NOMO-1 (cell line): ENCODE measurements around the gene IFT20.

Source experiments
- DNase-seq, 2 experiments: peaks; one replicate each; lab custom pipeline; 2025; ENCODE audit not compliant: unreplicated experiment in 2 of 2; lab: John Stamatoyannopoulos, UW

Gene IFT20

DNA sequence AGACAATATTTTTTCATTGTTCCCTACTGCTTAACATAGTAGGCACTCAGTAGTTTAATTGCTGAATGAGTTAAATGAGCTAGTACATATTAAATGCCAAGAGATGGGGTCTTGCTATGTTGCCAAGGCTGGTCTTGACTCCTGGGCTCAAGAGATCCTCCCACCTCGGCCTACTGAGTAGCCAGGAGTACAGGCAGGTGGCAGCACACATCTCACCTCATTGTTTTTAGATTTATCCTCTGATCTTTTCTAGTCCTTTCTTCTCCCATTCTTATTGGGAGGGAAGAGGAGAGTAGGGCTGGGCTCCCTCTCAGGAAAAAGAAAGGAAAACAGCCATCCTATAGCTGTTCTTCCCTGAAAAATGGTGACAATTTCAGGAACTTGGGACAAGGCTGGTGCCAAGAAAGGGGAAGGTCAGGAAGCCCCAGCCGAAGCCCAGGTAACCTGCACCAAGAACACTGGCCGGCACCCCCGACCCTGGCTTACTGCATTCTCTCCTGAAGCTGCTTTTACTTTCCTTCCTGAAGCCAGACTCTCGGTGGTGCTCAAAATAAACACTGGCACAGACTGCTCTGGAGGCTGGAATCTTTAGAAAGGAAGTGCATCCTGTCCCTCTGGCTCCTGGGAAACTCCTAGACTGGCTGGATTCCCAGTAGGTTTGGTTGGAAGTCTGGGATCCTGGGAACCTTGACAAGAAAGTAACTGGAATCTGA, 2.9 kb upstream of the IFT20 start:
- no peak for DNase-seq

DNA sequence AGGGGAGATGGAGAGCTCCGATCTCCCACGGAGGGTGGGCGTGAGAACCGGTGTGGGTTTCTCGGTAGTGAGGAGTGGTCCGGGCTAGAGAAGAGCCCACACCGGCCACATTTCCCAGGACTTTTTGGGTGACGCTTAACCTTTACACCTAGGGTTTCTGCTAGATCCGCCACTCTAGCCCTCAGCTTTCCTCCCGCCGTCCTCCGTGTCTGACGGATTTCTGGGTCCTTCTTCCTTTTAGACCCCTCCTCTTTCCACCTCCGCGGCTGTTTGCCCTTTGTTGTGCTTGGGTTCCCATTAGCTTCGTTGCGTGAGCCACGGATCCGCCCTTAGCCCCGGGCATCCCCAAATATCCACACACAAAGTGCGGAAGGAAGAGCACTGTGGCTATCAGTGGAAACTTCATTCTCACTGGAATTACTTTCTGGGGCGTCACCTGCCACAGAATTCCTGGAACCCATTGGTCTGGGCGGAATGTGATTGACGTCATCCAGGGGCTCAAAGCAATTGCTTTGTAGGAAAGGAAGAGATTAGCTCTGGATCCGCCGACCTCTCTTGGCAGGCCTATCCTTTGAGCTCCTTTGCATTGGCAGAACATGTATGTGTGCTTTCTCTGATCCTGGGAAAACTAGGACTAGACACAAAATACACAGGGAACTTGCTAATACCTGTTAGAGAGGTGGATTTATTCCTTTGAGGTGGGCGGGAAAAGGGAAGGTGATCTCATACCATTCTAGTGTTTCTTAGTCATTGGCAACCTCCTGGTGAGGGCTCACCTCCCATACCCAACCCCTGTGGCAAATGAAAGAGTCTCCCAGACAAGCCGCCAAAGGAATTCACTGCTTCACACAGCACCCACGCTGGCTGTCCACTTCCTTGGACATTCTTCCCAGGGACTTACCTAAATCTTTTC, 943 bp upstream of the IFT20 start:
- DNase-seq, result no peak

GRCh38 chr17:28334666-28335200, 539 bp downstream of the IFT20 start:
- DNase-seq, result peak in 1 of 2 experiments; percentile 15

DNA sequence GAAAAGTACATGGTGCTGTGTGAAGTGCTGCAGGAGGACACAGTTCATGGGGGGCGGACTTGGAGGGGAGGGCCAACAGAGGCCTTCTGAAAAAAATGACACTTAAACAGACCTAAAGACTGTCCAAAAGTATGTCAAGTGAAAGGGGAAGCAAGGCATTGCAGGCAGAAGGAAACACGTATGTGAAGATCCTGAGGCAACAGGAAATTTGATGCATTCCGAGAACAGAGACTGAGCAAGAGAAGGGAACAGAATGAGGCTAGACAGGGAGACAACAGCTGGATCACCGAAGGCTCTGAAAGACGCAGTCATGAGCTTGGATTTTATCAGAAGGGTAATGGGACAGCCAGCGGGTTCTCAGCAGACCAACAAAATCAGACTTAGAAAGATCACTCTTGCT, 1.1 kb downstream of the IFT20 start:
- DNase-seq, result peak in 1 of 2 experiments; percentile 68

- DNase-seq, result no peak
These were observed 2.1 kb downstream of the IFT20 start for GRCh38 chr17:28333083-28333746.

DNA sequence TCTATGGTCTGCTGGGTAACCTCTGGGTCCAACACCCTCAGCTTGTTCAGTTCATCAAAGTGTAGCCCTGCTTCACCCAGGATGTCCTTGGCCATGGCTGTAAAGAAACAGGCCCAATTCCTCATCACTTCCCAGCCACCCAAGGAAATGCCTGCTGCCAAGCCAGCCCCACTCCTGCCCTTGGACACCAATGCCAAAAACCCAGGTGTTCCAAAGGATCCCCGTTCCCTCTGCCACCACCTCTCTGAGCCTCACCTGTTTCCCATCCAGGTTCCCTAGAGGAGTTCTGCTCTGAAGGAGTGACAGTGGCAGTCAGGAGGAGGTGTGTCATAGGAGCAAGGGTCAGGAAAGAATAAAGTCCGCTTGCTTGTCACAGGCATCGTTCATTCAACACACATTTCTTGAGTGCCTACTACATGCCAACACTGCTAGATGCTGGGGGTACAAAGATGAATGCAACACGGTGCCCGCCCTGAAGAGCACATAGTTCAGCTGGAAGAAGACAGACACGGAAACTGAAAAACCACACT, 3.3 kb downstream of the IFT20 start:
- DNase-seq, result no peak

- DNase-seq, result no peak
These were observed 4.6 kb downstream of the IFT20 start for GRCh38 chr17:28330671-28331070.

DNA sequence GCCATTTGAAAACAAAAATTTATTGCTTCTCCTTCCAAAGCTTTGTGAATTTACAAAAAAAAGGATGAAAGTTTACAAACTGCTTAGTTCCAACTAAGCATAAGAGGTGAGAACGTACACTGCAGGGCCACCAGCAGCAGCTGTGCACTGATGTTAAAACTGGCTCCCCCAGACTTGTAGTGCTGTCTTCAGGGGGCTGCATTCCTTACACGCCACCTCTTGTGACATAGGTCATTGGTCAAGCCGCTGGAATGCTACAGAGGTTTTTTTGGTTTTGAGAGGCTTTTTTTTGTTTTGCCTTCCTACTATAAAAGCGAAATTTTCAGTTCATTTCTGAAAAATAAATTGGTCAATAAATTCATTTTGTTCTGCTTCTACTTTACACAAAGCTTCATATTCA, 6.9 kb downstream of the IFT20 start:
- DNase-seq, result no peak

- no peak for DNase-seq
These were observed 7.6 kb downstream of the IFT20 start for GRCh38 chr17:28327709-28328108.

GRCh38 chr17:28327031-28327607, 8.2 kb downstream of the IFT20 start:
- no peak for DNase-seq

DNA sequence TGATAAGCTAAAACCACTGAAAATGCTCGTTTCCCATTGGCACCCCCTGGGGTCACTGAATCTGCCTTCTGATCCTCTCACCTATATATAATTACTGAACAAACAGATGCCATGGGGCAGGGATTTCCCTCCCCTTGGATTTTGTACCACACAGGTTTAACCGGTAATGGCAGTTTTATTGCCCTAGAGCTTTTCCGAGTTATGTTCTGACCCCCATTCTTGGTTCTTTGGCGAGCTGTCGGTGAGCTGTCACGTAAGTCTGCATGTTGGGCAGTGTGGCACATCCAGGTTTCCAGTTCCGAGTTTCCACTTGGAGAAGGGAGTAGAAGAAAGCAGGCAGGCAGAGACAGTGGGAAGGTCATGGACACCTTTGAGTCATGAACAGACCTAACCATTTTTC, 9.2 kb downstream of the IFT20 start:
- DNase-seq, result no peak

DNA sequence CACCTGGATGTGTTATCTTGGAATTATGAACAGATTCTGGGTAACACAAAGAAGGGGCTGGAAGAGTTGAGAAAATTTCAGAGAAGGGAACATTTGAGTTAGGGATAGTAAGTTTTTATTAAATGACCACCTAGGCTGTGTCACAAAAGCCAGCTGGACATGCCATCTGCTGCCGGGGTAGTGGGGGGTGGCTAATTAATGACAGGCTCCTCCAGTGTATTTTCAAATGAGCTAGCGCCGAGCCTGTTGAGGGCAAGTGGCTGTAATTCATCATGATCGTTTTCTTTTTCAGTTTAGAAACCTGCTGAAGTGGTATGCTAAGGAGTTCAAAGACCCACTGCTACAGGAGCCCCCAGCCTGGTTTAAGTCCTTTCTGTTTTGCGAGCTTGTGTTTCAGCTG, 10.1 kb downstream of the IFT20 start:
- no peak for DNase-seq

DNA sequence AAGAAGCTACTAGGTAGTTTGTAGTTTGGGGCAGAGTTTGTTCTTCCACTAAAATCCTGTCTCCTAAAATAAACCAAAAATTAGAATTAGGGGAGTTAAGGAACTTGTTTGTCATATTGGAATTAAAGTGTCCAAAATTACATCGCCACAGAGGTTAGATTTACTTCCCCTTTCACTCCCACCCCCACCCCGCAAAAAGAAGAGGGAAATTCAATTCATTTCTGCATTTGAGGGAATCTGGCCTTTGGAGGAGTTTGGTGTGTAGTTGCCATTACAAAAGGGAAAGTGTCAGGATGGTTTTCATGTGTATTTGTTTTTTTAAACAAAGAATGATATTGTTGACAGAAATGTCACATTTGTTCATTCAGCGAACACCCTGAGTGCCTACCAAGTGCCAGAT, 10.5 kb downstream of the IFT20 start:
- DNase-seq, result peak; percentile 13 to 23

DNA sequence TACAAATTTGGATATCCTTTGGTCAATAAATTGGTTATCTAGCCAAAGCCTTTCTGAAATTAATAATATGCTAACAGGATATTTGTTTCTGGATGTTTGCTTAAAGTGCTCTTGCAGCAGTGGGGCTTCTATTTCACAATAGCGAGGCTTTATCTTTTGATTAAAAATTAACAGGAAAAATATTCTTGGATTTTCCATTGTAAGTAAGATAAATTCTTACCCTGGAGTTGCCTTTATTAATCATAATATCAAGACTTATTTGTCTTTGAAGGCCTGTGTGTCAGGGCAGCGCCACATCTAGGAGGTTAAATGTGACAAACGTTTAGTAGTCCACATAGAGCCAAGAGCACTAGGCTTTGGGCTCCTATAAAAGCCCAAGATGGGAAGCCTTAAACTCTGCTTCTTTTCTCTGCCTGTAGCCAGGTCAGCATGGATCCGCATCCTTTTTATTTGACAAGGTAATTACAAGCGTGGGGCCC, 11.0 kb downstream of the IFT20 start:
- no peak for DNase-seq

- no peak for DNase-seq
These were observed 14.8 kb downstream of the IFT20 start for GRCh38 chr17:28320215-28321061.

DNA sequence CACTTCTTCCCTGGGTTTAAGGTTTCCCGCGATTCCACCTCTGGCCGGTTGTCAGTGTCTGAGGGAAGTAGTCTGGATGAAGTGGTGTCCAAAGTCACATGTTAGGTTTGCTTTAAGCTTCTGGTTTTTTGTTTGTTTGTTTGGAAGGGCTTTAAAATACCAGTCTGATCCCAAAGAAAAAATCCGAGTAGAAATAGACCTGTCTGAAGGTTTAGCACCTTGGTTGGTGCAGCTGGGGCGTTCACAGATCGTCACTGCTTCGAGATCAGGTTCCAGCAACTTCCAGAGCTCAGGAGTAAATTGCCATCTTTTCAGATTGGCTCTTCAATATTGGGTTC, 15.7 kb downstream of the IFT20 start:
- DNase-seq, result no peak

DNA sequence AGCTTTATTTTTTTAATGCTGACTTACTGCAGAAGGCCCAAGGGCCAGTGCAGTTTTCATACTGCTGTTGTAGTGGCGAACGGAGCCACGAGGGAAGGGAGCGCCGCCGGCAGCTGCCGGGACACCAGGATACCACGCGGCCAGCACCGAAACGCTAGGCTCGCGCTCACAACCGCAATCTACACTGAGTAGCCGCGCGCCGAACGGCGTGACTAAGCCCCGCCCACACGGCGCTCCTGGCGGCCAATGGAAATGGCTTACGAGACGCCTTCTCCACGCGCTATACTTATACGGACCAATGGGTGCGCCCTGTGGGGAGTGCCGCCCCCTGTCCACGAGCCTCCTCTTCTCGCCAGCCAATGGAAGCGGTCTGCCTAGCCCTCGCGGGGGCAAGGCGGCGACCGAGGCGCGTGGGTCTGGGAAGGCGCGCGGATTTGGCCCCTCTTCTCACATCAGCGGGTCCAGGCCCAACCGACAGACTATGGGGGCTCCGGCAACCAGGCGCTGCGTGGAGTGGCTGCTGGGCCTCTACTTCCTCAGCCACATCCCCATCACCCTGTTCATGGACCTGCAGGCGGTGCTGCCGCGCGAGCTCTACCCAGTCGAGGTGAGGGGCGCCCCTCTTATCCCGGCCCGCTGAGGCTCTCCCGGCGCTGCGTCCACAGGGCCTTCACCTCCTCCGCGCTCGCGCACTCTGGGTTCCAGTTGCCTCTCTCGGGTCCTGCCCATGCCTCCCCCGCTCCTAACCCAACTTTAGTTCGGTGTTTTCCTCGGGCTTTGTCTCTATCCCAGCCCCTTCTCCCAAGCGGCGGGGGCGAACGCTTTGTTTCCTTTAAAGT, 16.3 kb downstream of the IFT20 start, which contains the start of gene TMEM97:
TMEM97 (plus strand) TSS at position 442 of the 839 bp plus-strand sequence; CDS start at position 482, 40 bp downstream.
- DNase-seq, result peak; percentile 96 to 98

- DNase-seq, result no peak
These were observed 17.1 kb downstream of the IFT20 start for GRCh38 chr17:28317966-28318758.
